GM06990 (cell line): ENCODE measurements around the gene AP4B1.
A peak's percentile ranks its signal among the peaks of the same experiment; 100 is the strongest.

Experiments used
- DNase-seq: peaks from one replicate; pipeline ENCODE4 v3.0.0-alpha.2; 2011; ENCODE audit not compliant: insufficient read length; ENCODE audit errors: extremely low read depth
- H3K27me3 ChIP-seq: replicated peaks from 2 replicates; pipeline ENCODE4 v1.6.0; 2011; ENCODE audit warnings: low read length; ENCODE audit not compliant: control insufficient read depth, insufficient read depth
- H3K36me3 ChIP-seq: 2 replicates; pipeline ENCODE4 v1.5.1; 2011; ENCODE audit warnings: low read length; ENCODE audit not compliant: control insufficient read depth, insufficient read depth
- H3K4me3 ChIP-seq: replicated peaks from 2 replicates; pipeline ENCODE4 v1.5.1; 2011; ENCODE audit warnings: low read depth, mild to moderate bottlenecking, control low read depth, low read length
- TF ChIP-seq, protein P1 (sequence below): IDR thresholded peaks from 2 replicates; pipeline ENCODE4 v1.5.1; 2011; ENCODE audit warnings: low read length, control low read depth, mild to moderate bottlenecking, inconsistent platforms; ENCODE audit not compliant: insufficient read depth, poor library complexity, severe bottlenecking

The AP4B1 gene

DNA sequence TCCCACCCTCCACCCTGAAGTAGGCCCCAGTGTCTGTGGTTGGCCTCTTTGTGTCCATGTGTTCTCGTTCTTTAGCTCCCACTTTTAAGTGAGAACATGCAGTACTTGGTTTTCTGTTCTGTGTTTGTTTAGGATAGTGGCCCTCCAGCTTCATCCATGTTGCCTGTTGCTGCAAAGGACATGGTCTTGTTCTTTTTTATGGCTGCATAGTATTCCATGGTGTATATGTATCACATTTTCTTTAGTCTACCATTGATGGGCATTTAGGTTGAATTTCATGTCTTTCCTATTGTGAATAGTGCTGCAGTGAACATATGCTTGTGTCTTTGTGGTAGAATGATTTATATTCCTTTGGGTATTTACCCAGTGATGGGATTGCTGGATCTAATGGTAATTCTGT, 30.6 kb upstream of the AP4B1 start:
- TF ChIP-seq, protein P1, sequence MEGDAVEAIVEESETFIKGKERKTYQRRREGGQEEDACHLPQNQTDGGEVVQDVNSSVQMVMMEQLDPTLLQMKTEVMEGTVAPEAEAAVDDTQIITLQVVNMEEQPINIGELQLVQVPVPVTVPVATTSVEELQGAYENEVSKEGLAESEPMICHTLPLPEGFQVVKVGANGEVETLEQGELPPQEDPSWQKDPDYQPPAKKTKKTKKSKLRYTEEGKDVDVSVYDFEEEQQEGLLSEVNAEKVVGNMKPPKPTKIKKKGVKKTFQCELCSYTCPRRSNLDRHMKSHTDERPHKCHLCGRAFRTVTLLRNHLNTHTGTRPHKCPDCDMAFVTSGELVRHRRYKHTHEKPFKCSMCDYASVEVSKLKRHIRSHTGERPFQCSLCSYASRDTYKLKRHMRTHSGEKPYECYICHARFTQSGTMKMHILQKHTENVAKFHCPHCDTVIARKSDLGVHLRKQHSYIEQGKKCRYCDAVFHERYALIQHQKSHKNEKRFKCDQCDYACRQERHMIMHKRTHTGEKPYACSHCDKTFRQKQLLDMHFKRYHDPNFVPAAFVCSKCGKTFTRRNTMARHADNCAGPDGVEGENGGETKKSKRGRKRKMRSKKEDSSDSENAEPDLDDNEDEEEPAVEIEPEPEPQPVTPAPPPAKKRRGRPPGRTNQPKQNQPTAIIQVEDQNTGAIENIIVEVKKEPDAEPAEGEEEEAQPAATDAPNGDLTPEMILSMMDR, result no peak
- Histone ChIP-seq H3K4me3 (no peak overlapping the region), H3K27me3 (no peaks in the 10 kb centered on the region), H3K36me3 (no peaks in the 10 kb centered on the region)
- DNase-seq, result no peak

DNA sequence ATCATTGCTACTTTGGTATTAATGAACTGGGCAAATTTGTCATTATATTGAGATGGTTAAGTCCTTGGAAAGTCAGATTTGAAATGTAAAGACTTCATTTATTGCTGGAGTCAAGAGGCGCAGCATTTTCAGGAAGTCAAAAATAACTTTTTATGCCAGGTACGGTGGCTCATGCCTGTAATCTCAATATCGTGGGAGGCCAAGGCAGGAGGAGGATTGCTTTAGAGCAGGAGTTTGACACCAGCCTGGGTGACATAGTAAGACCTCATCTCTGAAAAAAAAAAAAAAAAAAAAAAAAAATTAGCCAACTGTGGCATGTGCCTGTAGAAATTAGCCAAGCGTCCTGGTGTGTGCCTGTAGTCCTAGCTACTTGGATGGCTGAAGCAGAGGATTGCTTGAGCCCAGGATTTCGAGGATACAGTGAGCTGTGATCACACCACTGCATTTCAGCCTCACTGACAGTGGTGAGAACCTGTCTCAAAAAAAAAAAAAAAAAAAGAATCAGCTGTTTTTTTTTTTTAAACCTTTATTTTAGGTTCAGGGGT, 30.0 kb upstream of the AP4B1 start:
- TF ChIP-seq, protein P1, result no peak

DNA sequence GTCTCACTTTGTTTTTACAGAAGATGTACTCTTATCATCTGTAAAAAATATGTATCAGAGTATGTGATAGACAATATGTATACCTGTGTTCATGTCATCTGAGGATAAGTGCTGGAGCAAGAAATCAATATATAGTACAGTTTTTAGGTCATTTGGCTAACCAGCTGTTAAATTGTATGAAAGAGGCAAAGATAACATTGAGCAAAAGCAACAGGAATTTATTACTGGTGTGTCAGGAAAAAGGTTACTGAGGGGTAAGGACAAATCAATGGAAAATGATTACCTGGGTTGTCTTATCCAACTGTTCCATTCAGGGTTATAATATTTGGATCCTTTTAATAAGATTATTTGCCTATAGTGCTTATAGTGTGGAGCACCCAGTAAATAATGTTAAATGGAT, 29.4 kb upstream of the AP4B1 start:
- no peak overlapping the region for H3K4me3 ChIP-seq

More for the DNA sequence above, 30.0 kb upstream of the AP4B1 start:
- Histone ChIP-seq H3K36me3 (no peaks in the 10 kb centered on the region), H3K4me3 (no peak overlapping the region), H3K27me3 (no peaks in the 10 kb centered on the region)
- DNase-seq, result no peak

DNA sequence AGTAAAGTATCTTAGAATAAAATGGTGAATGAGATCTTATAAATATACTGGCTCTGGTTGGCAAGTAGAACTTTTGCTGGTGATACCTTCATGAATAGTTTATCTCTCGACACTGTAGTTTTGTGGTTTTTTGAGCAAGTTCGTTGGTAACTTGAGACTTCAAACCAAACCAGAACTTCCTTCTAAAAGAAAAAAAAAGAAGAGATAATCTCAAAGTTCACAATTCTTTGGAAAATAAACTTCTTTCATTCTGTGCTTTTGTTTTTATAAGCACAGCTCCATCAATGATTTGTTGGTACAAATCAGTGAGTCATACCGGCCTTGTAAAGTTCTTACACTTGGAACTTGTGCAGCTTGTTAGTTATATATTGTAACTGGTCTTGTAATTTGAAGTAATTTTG, 26.9 kb upstream of the AP4B1 start:
- Histone ChIP-seq H3K4me3 (peak overlapping the region; percentile 72), H3K36me3 (no peaks in the 10 kb centered on the region), H3K27me3 (no peaks in the 10 kb centered on the region)
- TF ChIP-seq, protein P1, result no peak
- no peak for DNase-seq

More for the DNA sequence above, 29.4 kb upstream of the AP4B1 start:
- no peak for DNase-seq
- Histone ChIP-seq H3K27me3 (no peaks in the 10 kb centered on the region), H3K36me3 (no peaks in the 10 kb centered on the region)
- TF ChIP-seq, protein P1, result no peak

DNA sequence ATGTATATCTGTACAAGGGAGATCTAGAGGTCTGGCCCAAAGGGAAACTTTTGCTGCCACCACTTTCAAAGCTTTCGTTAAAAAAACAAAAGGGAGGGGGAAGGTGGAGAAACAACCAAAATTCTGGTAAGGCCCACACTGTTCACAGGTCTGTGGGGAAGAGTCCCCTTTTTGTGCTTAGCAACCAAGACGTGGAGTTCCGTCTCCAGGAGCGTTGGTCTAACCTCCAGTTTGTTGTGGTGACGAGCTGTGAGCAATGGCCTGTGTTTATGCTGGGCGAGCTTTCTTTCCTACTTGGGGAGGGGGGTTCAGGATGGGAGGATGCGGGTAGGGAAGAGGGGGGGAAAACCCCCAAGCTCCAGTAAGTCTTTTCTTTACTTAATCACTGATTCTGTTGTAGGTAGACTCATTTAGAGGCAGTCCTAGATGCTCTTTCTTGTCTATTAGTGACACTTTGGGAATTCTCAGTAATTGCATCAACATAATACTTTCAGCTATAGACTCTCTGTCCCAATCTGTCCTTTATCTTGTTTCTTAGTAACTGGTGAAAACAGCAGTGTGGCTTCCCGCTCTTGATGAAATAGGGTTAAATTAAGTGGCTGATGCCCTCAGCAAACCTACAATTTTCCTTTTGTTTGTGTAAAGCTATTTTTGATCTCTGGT, 26.0 kb upstream of the AP4B1 start:
- no peak for DNase-seq
- TF ChIP-seq, protein P1, result no peak
- Histone ChIP-seq H3K36me3 (no peaks in the 10 kb centered on the region), H3K4me3 (peak overlapping the region; percentile 72), H3K27me3 (no peaks in the 10 kb centered on the region)
